Measurements from ENCODE around the gene SLC25A19.
"Not testable (repeated sequence)": the region's sequence is repeated elsewhere in the genome, so short reads cannot be mapped to it uniquely, and the experiment has no call there.

SLC25A19 gene

GRCh38 chr17:75313941-75314551, 24.8 kb upstream of the SLC25A19 start:
- Histone ChIP-seq H3K27ac (no peak overlapping the region), H3K4me3 (no peak overlapping the region), H3K9me3 (ENCODE audit: low read depth, low read length) (no peaks in the 10 kb centered on the region), H3K9ac (ENCODE audit: insufficient read length) (no peak overlapping the region), H3K36me3 (ENCODE audit: insufficient read depth, low read length) (no peaks in the 10 kb centered on the region; the same call in 1 of the 2 replicates)
- no peak for TF ChIP-seq POLR2AphosphoS5 (IDR thresholded peaks at IDR 0.05; ENCODE audit: borderline replicate concordance, low read depth, low read length)
- TF ChIP-seq EZH2 (IDR thresholded peaks at IDR 0.05): no peak
- TF ChIP-seq FOXP2 (optimal IDR thresholded peaks at IDR 0.05; ENCODE audit: control extremely low read depth, extremely low read length, insufficient read depth): no peak
- DNase-seq (ENCODE audit: low read depth, low spot score): no peak

- Histone ChIP-seq H3K9me3 (ENCODE audit: low read depth, low read length) (no peaks in the 10 kb centered on the region), H3K4me3 (no peak overlapping the region), H3K27ac (no peak overlapping the region), H3K36me3 (ENCODE audit: insufficient read depth, low read length) (no peaks in the 10 kb centered on the region), H3K9ac (ENCODE audit: insufficient read length) (no peak overlapping the region)
- TF ChIP-seq FOXP2 (optimal IDR thresholded peaks at IDR 0.05; ENCODE audit: control extremely low read depth, extremely low read length, insufficient read depth): no peak
- TF ChIP-seq POLR2AphosphoS5 (IDR thresholded peaks at IDR 0.05; ENCODE audit: borderline replicate concordance, low read depth, low read length): no peak
- TF ChIP-seq EZH2 (IDR thresholded peaks at IDR 0.05): no peak
- no peak for DNase-seq (ENCODE audit: low read depth, low spot score)
Observed at GRCh38 chr17:75308732-75309629, 19.7 kb upstream of the SLC25A19 start.

- TF ChIP-seq FOXP2 (optimal IDR thresholded peaks at IDR 0.05; ENCODE audit: control extremely low read depth, extremely low read length, insufficient read depth) (no peak), POLR2AphosphoS5 (IDR thresholded peaks at IDR 0.05; ENCODE audit: borderline replicate concordance, low read depth, low read length) (no peak), EZH2 (IDR thresholded peaks at IDR 0.05) (no peak)
- Histone ChIP-seq H3K36me3 (ENCODE audit: insufficient read depth, low read length) (no peaks in the 10 kb centered on the region), H3K27ac (no peak overlapping the region), H3K9ac (ENCODE audit: insufficient read length) (no peak overlapping the region), H3K9me3 (ENCODE audit: low read depth, low read length) (no peaks in the 10 kb centered on the region), H3K4me3 (no peak overlapping the region)
- DNase-seq (ENCODE audit: low read depth, low spot score): no peak
Observed at GRCh38 chr17:75307957-75308731, 18.9 kb upstream of the SLC25A19 start.

GRCh38 chr17:75301502-75302206, 12.4 kb upstream of the SLC25A19 start:
- no peak overlapping the region for H3K27ac ChIP-seq
- no peaks in the 10 kb centered on the region for H3K36me3 ChIP-seq (ENCODE audit: insufficient read depth, low read length)
- no peaks in the 10 kb centered on the region for H3K9me3 ChIP-seq (ENCODE audit: low read depth, low read length)
- DNase-seq (ENCODE audit: low read depth, low spot score): no peak
- no peak for TF ChIP-seq FOXP2 (optimal IDR thresholded peaks at IDR 0.05; ENCODE audit: control extremely low read depth, extremely low read length, insufficient read depth)
- no peak for TF ChIP-seq POLR2AphosphoS5 (IDR thresholded peaks at IDR 0.05; ENCODE audit: borderline replicate concordance, low read depth, low read length)
- TF ChIP-seq EZH2 (IDR thresholded peaks at IDR 0.05): no peak
- no peak overlapping the region for H3K4me3 ChIP-seq
- H3K9ac ChIP-seq (ENCODE audit: insufficient read length): no peak overlapping the region

GRCh38 chr17:75301049-75301448, 11.8 kb upstream of the SLC25A19 start:
- Histone ChIP-seq H3K36me3 (ENCODE audit: insufficient read depth, low read length) (no peaks in the 10 kb centered on the region), H3K27ac (no peak overlapping the region), H3K9me3 (ENCODE audit: low read depth, low read length) (no peaks in the 10 kb centered on the region), H3K9ac (ENCODE audit: insufficient read length) (no peak overlapping the region), H3K4me3 (no peak overlapping the region)
- no peak for DNase-seq (ENCODE audit: low read depth, low spot score)
- TF ChIP-seq FOXP2 (optimal IDR thresholded peaks at IDR 0.05; ENCODE audit: control extremely low read depth, extremely low read length, insufficient read depth): no peak
- no peak for TF ChIP-seq EZH2 (IDR thresholded peaks at IDR 0.05)
- no peak for TF ChIP-seq POLR2AphosphoS5 (IDR thresholded peaks at IDR 0.05; ENCODE audit: borderline replicate concordance, low read depth, low read length)

- Histone ChIP-seq H3K36me3 (ENCODE audit: insufficient read depth, low read length) (no peaks in the 10 kb centered on the region), H3K27ac (no peak overlapping the region), H3K9ac (ENCODE audit: insufficient read length) (no peak overlapping the region), H3K4me3 (no peak overlapping the region), H3K9me3 (ENCODE audit: low read depth, low read length) (no peaks in the 10 kb centered on the region)
- TF ChIP-seq FOXP2 (optimal IDR thresholded peaks at IDR 0.05; ENCODE audit: control extremely low read depth, extremely low read length, insufficient read depth): no peak
- TF ChIP-seq EZH2 (IDR thresholded peaks at IDR 0.05): no peak
- no peak for TF ChIP-seq POLR2AphosphoS5 (IDR thresholded peaks at IDR 0.05; ENCODE audit: borderline replicate concordance, low read depth, low read length)
- DNase-seq (ENCODE audit: low read depth, low spot score): no peak
Observed at GRCh38 chr17:75300280-75300679, 11.0 kb upstream of the SLC25A19 start.

- Histone ChIP-seq H3K4me3 (no peak overlapping the region), H3K27ac (no peak overlapping the region), H3K36me3 (ENCODE audit: insufficient read depth, low read length) (no peaks in the 10 kb centered on the region), H3K9me3 (ENCODE audit: low read depth, low read length) (no peaks in the 10 kb centered on the region), H3K9ac (ENCODE audit: insufficient read length) (no peak overlapping the region)
- no peak for TF ChIP-seq POLR2AphosphoS5 (IDR thresholded peaks at IDR 0.05; ENCODE audit: borderline replicate concordance, low read depth, low read length)
- TF ChIP-seq EZH2 (IDR thresholded peaks at IDR 0.05): no peak
- no peak for TF ChIP-seq FOXP2 (optimal IDR thresholded peaks at IDR 0.05; ENCODE audit: control extremely low read depth, extremely low read length, insufficient read depth)
- no peak for DNase-seq (ENCODE audit: low read depth, low spot score)
Observed at GRCh38 chr17:75295201-75296158, 6.2 kb upstream of the SLC25A19 start.

- H3K9ac ChIP-seq (ENCODE audit: insufficient read length); H3K4me3 ChIP-seq; H3K36me3 ChIP-seq (ENCODE audit: insufficient read depth, low read length); DNase-seq (ENCODE audit: low read depth, low spot score); H3K9me3 ChIP-seq (ENCODE audit: low read depth, low read length); H3K27ac ChIP-seq: not testable (repeated sequence)
Observed at GRCh38 chr17:75292810-75293448, 3.7 kb upstream of the SLC25A19 start.

Measured in SK-N-MC (cell line).